GM13977 (cell line): Measurements from ENCODE around the gene SENP8.

ENCODE experiments used
- DNase-seq: peaks from one replicate; pipeline ENCODE4 v3.0.0; 2012; ENCODE audit warnings: low spot score
- CTCF ChIP-seq: IDR thresholded peaks from 2 replicates; pipeline ENCODE4 v1.5.1; 2012; ENCODE audit warnings: mild to moderate bottlenecking, control low read depth; ENCODE audit not compliant: insufficient read depth; ENCODE audit errors: extremely low read depth, missing control alignments
- in situ Hi-C: fragments of 300-500 bp; cut with MboI; formaldehyde crosslinking; loops from one replicate; pipeline ENCODE4 v1.12.0; 2022; ENCODE audit warnings: low sequenced_read_pairs, low pct_unique_long_range_greater_than_20kb, mixed read lengths, inconsistent platforms; ENCODE audit not compliant: unreplicated experiment

Gene SENP8

GRCh38 chr15:72112116-72112515, 6.1 kb upstream of the SENP8 start:
- no peak for DNase-seq
- TF ChIP-seq CTCF = no peak
- in situ Hi-C loops = no loop called here

- in situ Hi-C loops = no loop called here
- no peak for TF ChIP-seq CTCF
- DNase-seq = no peak
Observed at GRCh38 chr15:72112805-72113204, 5.4 kb upstream of the SENP8 start.

GRCh38 chr15:72113347-72114031, 4.7 kb upstream of the SENP8 start:
- in situ Hi-C loops = no loop called here
- no peak for DNase-seq
- no peak for TF ChIP-seq CTCF

- peak; percentile 33 for DNase-seq
- in situ Hi-C loops = no loop called here
- TF ChIP-seq CTCF = no peak
Observed at GRCh38 chr15:72116731-72117485, 1.3 kb upstream of the SENP8 start.

GRCh38 chr15:72117486-72118016, 652 bp upstream of the SENP8 start:
- peak; percentile 82 for DNase-seq
- in situ Hi-C loops = no loop called here
- TF ChIP-seq CTCF = no peak

- DNase-seq = no peak
- no peak for TF ChIP-seq CTCF
- in situ Hi-C loops = no loop called here
Observed at GRCh38 chr15:72124218-72124617, 6.0 kb downstream of the SENP8 start.
